Measurements from ENCODE around the gene KDM2B. TPM values are rescaled to one million over a fixed set of nuclear protein-coding genes. Genes with fewer than 3 reads are reported as not detected.

Gene KDM2B
- total RNA-seq, 1 experiment from 2014 or later: 15.5 TPM

- Mint-ChIP-seq H3K4me3 (ENCODE audit: unreplicated experiment) (no peak overlapping the region), H3K36me3 (ENCODE audit: insufficient read depth, unreplicated experiment) (no peaks in the 10 kb centered on the region), H3K4me1 (ENCODE audit: insufficient read depth, unreplicated experiment) (no peaks in the 10 kb centered on the region), H3K9me3 (ENCODE audit: unreplicated experiment) (no peaks in the 10 kb centered on the region), H3K27me3 (ENCODE audit: insufficient read depth, unreplicated experiment) (no peaks in the 10 kb centered on the region), H3K27ac (ENCODE audit: low read depth, unreplicated experiment) (no peak overlapping the region)
- DNase-seq (ENCODE audit: unreplicated experiment): no peak
- intact Hi-C loops (cut with micrococcal nuclease): no loop called here
- TF ChIP-seq CTCF (IDR thresholded peaks at IDR 0.05; ENCODE audit: unreplicated experiment): no peak
- ChIA-PET CTCF (interaction anchor here (0.6 to 1.2 kb wide), 3 partner anchors 32 to 137 kb away, joined by 3 to 5 read pairs (median 3); no protein-coding TSS in a partner anchor), POLR2A (no interaction called here)
- no TSS peak for BruUV-seq (replicated peaks)
Observed at GRCh38 chr12:121581686-121582429, 1.0 kb upstream of the KDM2B start.

DNA sequence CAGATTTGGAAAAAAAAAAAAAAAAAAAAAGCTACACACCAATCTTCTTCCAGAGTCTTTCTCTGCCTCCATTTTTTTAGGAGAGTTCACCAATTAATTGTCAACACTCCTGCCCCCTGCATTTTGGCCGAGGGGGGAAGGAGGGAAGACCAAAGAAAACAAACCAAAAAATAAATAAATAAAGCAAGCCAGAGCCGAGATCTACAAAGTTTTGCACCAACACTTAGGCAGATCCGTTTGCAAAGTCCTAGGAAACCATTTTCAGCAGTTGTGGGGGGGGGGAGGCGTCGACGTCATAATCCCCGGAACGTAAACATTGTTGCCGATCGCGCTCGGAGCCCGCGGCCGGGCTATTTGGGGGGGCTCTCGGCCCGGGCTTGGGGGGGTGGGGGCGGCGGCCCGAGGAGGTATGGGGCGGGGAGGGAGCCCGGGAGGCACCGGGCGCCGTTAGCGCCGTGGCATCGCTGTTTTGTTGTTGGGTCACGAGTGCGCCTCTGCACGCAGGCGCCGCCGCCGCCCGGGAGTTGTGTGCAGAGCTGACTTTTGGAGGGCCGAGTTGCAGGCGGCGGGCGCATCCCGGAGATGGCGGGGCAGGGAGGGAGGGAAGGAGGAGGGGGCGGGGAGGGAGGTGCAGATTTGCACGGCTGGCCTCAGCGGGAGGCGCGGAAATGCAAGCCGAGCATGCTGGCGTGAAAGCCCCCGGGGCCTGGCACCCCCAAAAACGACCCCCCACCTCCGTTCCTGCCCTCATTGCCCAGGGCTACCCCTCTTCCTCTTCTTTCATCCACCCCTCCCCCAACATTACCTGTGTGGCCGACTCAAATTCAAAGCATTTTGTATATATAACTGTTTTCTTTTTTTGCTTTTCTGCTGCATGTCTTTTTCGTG is 598 bp downstream of the KDM2B start:
- peak; percentile 50 for DNase-seq (ENCODE audit: unreplicated experiment)
- POLR2A ChIA-PET: interaction anchor here (0.8 to 1.2 kb wide), 6 partner anchors 11 to 222 kb away, joined by 3 to 6 read pairs (median 4); partner anchors contain the start of genes ORAI1 and TMEM120B
- Mint-ChIP-seq H3K4me3 (ENCODE audit: unreplicated experiment) (peak overlapping the region; percentile 80), H3K4me1 (ENCODE audit: insufficient read depth, unreplicated experiment) (no peaks in the 10 kb centered on the region), H3K9me3 (ENCODE audit: unreplicated experiment) (no peaks in the 10 kb centered on the region), H3K27ac (ENCODE audit: low read depth, unreplicated experiment) (peak overlapping the region; percentile 91), H3K27me3 (ENCODE audit: insufficient read depth, unreplicated experiment) (no peaks in the 10 kb centered on the region), H3K36me3 (ENCODE audit: insufficient read depth, unreplicated experiment) (peaks cover 6% of the 10 kb centered on the region)
- TF ChIP-seq CTCF (IDR thresholded peaks at IDR 0.05; ENCODE audit: unreplicated experiment): no peak
- CTCF ChIA-PET: interaction anchor here (0.5 to 0.7 kb wide), 3 partner anchors 41 to 1500 kb away, joined by 3 read pairs; no protein-coding TSS in a partner anchor
- intact Hi-C loops (cut with micrococcal nuclease): no loop called here
- BruUV-seq (replicated peaks): no TSS peak

DNA sequence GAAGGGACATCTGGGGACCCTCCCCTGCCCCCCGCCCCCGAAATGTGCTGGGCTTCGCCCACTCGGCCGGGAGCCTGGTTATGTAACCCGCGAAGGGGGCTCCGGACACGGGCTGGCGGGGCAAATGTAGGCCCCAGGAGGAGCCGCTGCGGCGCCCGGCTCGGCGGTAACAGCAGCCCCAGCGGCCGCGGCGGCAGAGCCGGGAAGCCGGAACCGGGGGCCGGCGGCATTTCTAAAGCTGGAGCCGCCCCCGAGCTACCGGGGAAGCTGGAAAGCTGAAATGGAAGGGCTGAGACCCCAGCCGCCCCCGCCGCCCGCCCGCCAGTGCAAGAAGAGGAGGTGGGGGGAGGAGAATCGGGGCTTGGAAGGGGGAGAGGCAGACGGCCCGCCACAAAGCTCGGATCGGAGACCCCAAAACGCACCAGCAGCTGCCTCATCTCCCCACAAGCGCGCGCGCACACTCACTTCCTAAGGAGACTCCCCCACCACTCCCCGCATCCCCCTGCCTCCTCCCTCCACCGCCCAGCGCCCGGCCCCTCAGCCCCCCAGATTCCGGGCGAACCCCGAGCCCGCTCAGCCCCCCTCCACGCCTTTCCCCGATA is 1.5 kb downstream of the KDM2B start:
- intact Hi-C loops (cut with micrococcal nuclease): no loop called here
- Mint-ChIP-seq H3K4me1 (ENCODE audit: insufficient read depth, unreplicated experiment) (no peaks in the 10 kb centered on the region), H3K36me3 (ENCODE audit: insufficient read depth, unreplicated experiment) (peaks cover 6% of the 10 kb centered on the region), H3K27me3 (ENCODE audit: insufficient read depth, unreplicated experiment) (no peaks in the 10 kb centered on the region), H3K4me3 (ENCODE audit: unreplicated experiment) (peak overlapping the region; percentile 80), H3K9me3 (ENCODE audit: unreplicated experiment) (no peaks in the 10 kb centered on the region), H3K27ac (ENCODE audit: low read depth, unreplicated experiment) (peak overlapping the region; percentile 91)
- DNase-seq (ENCODE audit: unreplicated experiment): no peak
- CTCF ChIA-PET: interaction anchor here (0.7 kb wide), 1 partner anchor 42 kb away, joined by 3 read pairs; no protein-coding TSS in a partner anchor
- BruUV-seq (replicated peaks): no TSS peak
- POLR2A ChIA-PET: interaction anchor here (0.6 to 1.2 kb wide), 4 partner anchors 15 to 223 kb away, joined by 3 to 6 read pairs (median 4); partner anchors contain the start of genes ORAI1 and TMEM120B
- no peak for TF ChIP-seq CTCF (IDR thresholded peaks at IDR 0.05; ENCODE audit: unreplicated experiment)
